Astrocyte of the cerebellum (primary cell): Measurements from ENCODE around the gene LRGUK.

Experiments
- DNase-seq: peaks from one replicate; pipeline ENCODE4 v3.0.0-alpha.2; 2011; ENCODE audit warnings: low read depth
- H3K4me3 ChIP-seq: 2 replicates; pipeline ENCODE4 v1.5.1; 2011; ENCODE audit warnings: mild to moderate bottlenecking, low read depth, low read length, moderate library complexity
- in situ Hi-C: cut with HindIII; loops from 2 replicates; pipeline ENCODE4 v1.10.0; 2017; ENCODE audit warnings: low sequenced_read_pairs
- TF ChIP-seq, protein P1 (sequence below): IDR thresholded peaks from 2 replicates; pipeline ENCODE4 v1.5.1; 2012; ENCODE audit warnings: low read length, low read depth, moderate library complexity, mild to moderate bottlenecking; ENCODE audit errors: missing control alignments

Gene LRGUK

DNA sequence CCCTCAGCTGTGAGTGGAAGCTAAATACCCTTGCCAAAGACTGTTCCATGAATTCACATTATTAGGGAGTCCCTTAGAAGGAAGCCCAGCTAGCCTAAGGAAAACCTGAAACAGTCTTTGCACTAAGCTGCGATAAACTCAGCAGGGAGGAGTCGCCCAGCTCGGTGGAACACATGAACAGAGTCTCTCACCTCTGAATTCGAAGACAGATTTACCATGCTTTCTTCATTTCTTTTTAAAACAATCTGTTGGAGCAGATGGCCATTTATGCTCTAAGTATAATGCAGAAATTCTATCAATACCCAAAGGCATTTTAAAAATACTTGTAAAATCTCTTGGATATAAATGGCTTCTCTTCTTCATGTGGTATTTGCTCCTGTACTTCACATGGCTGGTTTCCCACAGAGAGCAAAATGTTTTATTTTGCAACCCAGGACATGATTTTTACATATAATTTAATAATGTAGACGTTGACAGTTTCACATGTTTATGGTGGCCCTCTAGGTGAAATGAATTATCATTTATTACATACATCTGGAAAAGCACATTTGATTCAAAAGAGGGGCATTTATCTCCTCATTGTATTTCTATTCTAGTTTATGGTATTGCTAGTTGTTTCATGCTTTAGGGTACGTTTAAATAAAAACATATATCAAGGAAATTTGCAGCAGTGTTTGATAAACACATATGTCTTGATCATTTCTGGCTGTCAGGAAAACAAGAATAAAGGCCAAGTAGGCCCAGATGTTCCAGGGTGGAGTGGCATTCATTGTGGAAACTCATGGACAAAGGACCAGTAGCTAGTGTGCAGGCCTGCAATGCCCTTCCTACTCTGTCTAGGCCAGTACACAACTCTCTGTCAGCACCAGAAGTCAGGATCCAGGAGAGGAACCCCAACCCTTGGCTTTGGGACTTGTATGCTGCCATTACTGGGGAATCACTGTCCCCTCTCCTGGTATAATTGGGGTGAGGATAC is 52.2 kb downstream of the LRGUK start:
- no peak overlapping the region for H3K4me3 ChIP-seq
- TF ChIP-seq, protein P1, sequence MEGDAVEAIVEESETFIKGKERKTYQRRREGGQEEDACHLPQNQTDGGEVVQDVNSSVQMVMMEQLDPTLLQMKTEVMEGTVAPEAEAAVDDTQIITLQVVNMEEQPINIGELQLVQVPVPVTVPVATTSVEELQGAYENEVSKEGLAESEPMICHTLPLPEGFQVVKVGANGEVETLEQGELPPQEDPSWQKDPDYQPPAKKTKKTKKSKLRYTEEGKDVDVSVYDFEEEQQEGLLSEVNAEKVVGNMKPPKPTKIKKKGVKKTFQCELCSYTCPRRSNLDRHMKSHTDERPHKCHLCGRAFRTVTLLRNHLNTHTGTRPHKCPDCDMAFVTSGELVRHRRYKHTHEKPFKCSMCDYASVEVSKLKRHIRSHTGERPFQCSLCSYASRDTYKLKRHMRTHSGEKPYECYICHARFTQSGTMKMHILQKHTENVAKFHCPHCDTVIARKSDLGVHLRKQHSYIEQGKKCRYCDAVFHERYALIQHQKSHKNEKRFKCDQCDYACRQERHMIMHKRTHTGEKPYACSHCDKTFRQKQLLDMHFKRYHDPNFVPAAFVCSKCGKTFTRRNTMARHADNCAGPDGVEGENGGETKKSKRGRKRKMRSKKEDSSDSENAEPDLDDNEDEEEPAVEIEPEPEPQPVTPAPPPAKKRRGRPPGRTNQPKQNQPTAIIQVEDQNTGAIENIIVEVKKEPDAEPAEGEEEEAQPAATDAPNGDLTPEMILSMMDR = no peak
- DNase-seq = no peak
- in situ Hi-C loops = loop anchor here (5.0 kb wide), 1 partner anchor 53 kb away; no protein-coding TSS in a partner anchor

DNA sequence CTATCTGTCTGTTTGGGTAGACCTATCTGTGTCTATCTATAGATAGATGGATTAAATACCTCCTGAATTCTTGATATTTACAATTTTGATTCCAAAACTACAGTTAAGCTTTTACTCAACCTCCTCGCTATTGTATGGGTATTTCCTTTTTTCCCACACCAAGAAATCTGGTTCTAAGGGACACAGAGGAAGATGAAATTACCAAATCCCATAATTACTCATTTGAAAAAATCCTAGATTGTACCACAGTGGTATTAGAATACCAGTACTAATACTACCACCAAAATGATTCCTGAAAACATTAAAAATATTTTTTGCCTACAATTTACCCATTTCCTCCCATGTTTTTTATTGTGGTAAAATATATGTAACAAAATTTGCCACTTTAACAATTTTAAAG is 53.2 kb downstream of the LRGUK start:
- DNase-seq = no peak
- no peak overlapping the region for H3K4me3 ChIP-seq
- in situ Hi-C loops = no loop called here
- TF ChIP-seq, protein P1 = no peak

DNA sequence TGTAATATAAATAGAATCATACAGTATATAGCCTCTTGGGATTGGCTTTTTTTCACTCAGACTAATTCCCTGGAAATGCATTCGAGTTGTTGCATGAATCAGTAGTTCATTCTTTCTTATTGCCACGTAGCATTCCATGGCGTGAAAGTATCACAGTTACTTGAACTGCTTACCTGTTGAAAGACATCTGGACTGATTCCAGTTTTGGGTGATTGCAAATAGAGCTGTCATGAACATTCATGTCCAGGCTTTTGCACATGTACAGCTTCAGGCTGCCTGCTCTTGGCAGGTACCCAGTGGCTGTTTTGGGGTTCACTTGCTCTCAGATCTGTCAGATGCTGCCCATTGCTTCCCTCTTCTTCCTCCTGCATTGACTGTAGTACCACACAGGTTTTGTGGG is 54.9 kb downstream of the LRGUK start:
- no peak overlapping the region for H3K4me3 ChIP-seq
- DNase-seq = no peak
- TF ChIP-seq, protein P1 = no peak
- in situ Hi-C loops = no loop called here

DNA sequence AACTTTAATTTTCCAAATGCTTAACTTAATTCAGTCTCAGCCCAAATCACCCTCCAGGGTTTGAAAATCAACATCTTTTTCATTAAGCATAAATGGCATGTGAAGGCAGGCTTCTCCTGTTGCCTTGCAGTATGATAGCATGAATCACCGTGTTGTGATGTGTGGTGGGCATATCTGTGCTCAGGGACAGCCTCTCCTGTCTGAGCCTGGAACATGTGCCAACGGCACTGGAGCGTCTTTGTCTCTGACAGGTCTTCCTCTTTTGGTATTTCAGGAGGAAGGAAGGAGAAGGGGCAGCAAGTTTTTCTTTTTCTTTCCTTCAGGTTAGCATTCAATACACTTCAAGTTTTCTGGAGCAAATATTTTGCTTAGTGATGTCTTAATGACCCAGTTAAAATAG is 57.6 kb downstream of the LRGUK start:
- DNase-seq = no peak
- no peak overlapping the region for H3K4me3 ChIP-seq
- TF ChIP-seq, protein P1 = no peak
- in situ Hi-C loops = no loop called here

DNA sequence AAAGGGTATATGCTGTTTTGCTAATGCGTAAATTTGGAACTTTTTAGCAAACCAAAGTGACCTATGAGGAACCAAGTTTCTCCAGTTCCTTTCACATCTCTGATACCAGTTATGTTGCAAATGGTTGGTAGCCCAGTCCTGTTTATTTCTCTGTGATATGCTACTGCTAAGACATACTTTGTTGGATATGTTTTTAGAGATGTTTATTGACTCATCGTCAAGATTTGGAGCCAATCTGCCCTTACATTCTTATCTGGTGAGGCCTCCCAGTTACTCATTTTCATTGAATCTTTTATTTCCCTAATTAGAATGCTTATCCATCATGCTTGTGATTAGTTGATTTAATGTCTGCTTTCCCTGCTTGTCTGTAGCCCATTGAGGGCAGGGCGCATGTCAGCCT is 58.9 kb downstream of the LRGUK start:
- in situ Hi-C loops = no loop called here
- TF ChIP-seq, protein P1 = no peak
- H3K4me3 ChIP-seq = no peak overlapping the region
- no peak for DNase-seq

DNA sequence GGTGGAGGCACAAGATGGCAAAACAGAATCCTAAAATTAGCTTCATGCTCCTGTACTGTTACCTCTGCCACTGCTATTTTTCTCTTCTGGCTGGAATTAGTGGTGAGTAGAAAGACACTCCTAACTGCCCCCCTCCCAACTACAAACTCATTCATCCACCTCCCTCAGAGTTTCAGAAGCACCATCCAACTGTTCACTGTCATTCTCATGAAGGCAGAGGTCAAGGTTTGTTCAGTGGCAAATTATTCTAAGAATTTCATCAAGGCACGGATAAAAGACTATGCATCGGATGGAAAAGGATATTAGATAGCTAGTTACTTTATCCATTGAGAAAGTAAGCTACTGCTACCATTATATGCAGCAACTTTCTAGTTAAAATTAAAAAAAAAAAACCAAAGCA is 59.7 kb downstream of the LRGUK start:
- DNase-seq = no peak
- in situ Hi-C loops = no loop called here
- TF ChIP-seq, protein P1 = no peak
- H3K4me3 ChIP-seq = no peak overlapping the region
